Fibroblast of skin of scalp (primary cell): ENCODE results near the gene AMD1.

ENCODE experiments used
- DNase-seq: peaks from one replicate; pipeline ENCODE4 v3.0.0-alpha.2; 2013

Gene AMD1

DNA sequence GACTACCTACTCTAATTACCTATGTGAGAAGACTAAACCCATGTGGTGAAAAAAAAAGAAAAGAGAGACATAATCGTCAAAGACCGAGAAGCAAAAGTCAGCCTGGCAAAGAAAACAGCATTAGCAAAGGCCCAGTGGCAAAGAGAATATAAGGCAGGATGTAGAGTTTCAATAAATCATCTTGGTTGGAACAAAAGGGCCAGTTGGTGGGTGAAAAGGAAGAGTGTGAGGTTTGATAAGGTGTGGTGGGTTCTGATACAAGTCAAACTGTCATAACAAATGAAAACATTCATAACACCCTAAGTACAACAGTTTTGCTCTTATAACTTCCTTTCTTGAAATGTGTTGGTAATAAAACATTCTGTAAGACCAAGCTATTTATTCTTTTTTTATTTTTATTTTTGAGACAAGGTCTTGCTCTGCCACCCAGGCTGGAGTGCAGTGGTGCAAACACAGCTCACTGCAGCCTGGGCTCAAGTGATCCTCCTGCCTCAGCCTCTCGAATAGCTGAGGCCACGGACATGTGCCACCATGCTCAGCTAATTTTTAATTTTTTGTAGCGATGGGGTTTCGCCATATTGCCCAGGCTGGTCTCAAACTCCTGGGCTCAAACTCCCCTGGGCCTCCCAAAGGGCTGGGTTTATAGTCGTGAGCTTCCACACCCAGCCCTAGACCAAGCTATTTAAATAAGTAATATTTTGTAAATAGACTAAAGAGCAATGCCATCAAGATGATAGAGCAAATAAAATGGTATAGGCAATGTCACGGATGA, 65.0 kb downstream of the AMD1 start:
- DNase-seq: no peak

DNA sequence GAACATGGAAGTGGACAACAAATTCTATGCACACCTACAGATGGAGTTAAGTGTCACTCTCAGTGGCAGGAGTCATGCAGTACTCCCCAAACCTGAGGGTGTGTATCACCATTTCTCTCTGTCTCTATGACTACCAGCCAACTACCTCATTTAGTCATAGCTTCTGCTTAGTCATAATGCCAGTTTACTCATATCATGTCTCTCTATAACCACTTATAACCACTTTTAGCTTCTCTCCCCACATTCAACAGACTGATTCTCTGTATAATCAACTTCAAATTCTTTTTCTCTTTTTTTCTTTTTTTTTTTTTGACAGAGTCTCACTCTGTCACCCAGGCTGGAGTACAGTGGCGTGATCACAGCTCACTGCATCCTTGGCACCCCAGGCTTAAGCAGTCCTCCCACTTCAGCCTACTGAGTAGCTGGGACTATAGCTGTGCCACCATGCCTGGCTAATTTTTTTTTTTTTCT, 70.1 kb downstream of the AMD1 start:
- peak; percentile 72 for DNase-seq
